Testis (tissue), 2 donors: Measurements from ENCODE around the gene SH3BP2.

Experiments
- POLR2A ChIP-seq: fragments of 450-650 bp; IDR thresholded peaks from one replicate; pipeline ENCODE4 v1.6.1; 2017; ENCODE audit warnings: antibody characterized with exemption, mild to moderate bottlenecking, moderate library complexity
- TF ChIP-seq, protein P1 (sequence below), 3 experiments: fragments of 450-650 bp in 2 of 3; fragments of 200-600 bp in 1 of 3; sonication (generic) in 1 of 3; IDR thresholded peaks; one replicate each; pipeline ENCODE4 v1.5.1; 2016 to 2019; ENCODE audit warnings: antibody characterized with exemption in 3 of 3, mild to moderate bottlenecking in 2 of 3, moderate library complexity in 1 of 3

DNA sequence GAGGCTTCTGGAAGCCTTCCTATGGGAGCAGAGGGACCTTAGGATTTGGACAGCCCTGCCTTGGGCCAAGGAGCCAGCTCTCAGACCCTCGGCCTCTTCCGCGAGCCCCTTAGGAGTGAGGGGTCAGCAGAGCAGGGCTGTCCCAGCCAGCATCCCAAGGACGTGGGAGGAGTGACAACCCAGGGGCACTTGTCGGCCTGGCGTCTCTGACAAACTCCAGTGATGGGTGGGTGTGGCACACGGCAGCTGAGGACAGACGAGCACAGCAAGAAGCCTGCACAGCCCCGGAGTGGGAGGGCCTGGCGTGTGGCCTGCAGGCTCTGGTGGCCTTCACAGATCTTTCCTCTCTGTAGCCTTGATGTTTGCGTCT, 25.2 kb upstream of the SH3BP2 start:
- no peak for TF ChIP-seq POLR2A
- TF ChIP-seq, protein P1, sequence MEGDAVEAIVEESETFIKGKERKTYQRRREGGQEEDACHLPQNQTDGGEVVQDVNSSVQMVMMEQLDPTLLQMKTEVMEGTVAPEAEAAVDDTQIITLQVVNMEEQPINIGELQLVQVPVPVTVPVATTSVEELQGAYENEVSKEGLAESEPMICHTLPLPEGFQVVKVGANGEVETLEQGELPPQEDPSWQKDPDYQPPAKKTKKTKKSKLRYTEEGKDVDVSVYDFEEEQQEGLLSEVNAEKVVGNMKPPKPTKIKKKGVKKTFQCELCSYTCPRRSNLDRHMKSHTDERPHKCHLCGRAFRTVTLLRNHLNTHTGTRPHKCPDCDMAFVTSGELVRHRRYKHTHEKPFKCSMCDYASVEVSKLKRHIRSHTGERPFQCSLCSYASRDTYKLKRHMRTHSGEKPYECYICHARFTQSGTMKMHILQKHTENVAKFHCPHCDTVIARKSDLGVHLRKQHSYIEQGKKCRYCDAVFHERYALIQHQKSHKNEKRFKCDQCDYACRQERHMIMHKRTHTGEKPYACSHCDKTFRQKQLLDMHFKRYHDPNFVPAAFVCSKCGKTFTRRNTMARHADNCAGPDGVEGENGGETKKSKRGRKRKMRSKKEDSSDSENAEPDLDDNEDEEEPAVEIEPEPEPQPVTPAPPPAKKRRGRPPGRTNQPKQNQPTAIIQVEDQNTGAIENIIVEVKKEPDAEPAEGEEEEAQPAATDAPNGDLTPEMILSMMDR (IDR thresholded peaks at IDR 0.05): no peak
